OCI-LY1 (cell line): Measurements from ENCODE around the gene RERE.

ENCODE experiments used
- EZH2 ChIP-seq: fragments of 200-600 bp; sonication (generic), shearing (Covaris generic); IDR thresholded peaks from 2 replicates; pipeline ENCODE4 v1.8.0; 2017; ENCODE audit warnings: borderline replicate concordance, mixed run types, mild to moderate bottlenecking, antibody characterized with exemption, low read length, moderate library complexity, mixed read lengths
- TF ChIP-seq, protein P1 (sequence below): fragments of 200-600 bp; sonication (generic), shearing (Covaris generic); IDR thresholded peaks from 2 replicates; pipeline ENCODE4 v1.5.1; 2017; ENCODE audit warnings: mild to moderate bottlenecking, antibody characterized with exemption, low read length, moderate library complexity, mixed read lengths

- TF ChIP-seq EZH2, result no peak
- TF ChIP-seq, protein P1, sequence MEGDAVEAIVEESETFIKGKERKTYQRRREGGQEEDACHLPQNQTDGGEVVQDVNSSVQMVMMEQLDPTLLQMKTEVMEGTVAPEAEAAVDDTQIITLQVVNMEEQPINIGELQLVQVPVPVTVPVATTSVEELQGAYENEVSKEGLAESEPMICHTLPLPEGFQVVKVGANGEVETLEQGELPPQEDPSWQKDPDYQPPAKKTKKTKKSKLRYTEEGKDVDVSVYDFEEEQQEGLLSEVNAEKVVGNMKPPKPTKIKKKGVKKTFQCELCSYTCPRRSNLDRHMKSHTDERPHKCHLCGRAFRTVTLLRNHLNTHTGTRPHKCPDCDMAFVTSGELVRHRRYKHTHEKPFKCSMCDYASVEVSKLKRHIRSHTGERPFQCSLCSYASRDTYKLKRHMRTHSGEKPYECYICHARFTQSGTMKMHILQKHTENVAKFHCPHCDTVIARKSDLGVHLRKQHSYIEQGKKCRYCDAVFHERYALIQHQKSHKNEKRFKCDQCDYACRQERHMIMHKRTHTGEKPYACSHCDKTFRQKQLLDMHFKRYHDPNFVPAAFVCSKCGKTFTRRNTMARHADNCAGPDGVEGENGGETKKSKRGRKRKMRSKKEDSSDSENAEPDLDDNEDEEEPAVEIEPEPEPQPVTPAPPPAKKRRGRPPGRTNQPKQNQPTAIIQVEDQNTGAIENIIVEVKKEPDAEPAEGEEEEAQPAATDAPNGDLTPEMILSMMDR, result no peak
Measured at GRCh38 chr1:8365661-8366362, 451.6 kb downstream of the RERE start.
